OCI-LY3 (cell line): ENCODE measurements around the gene PPP1CB.

Experiments used
- H2AFZ ChIP-seq: fragments of 200-600, 300-600 bp; shearing (Covaris generic); 2 replicates; pipeline ENCODE4 v1.6.0; 2014; ENCODE audit warnings: antibody characterized with exemption, low read depth, low read length
- H3K27ac ChIP-seq: fragments of 200-600, 300-600 bp; sonication (generic); 2 replicates; pipeline ENCODE4 v1.5.1; 2014; ENCODE audit warnings: mild to moderate bottlenecking, low read length, moderate library complexity, mixed read lengths
- H3K27me3 ChIP-seq: fragments of 200-600, 300-600 bp; sonication (generic); 2 replicates; pipeline ENCODE4 v1.6.1; 2014; ENCODE audit warnings: low read depth, low read length, mixed read lengths
- H3K36me3 ChIP-seq: fragments of 200-600, 300-600 bp; sonication (generic); replicated peaks from 2 replicates; pipeline ENCODE3; 2014; ENCODE audit warnings: low read depth, low read length, mixed read lengths
- H3K4me1 ChIP-seq: fragments of 300-600, 200-600 bp; sonication (generic); 2 replicates; pipeline ENCODE4 v1.6.1; 2014; ENCODE audit warnings: low read length, mixed read lengths
- H3K4me2 ChIP-seq: fragments of 200-600, 300-600 bp; sonication (generic); 2 replicates; pipeline ENCODE4 v1.6.1; 2014; ENCODE audit warnings: low read length, mixed read lengths
- H3K4me3 ChIP-seq: fragments of 300-600, 200-600 bp; sonication (generic); 2 replicates; pipeline ENCODE4 v1.5.1; 2014; ENCODE audit warnings: antibody characterized with exemption, mild to moderate bottlenecking, low read length, moderate library complexity
- H3K79me2 ChIP-seq: fragments of 300-600, 200-600 bp; shearing (Covaris generic); 2 replicates; pipeline ENCODE4 v1.6.1; 2014; ENCODE audit warnings: mild to moderate bottlenecking, low read length, mixed read lengths
- H3K9ac ChIP-seq: fragments of 300-600, 200-600 bp; shearing (Covaris generic); 2 replicates; pipeline ENCODE4 v1.6.0; 2014; ENCODE audit warnings: mild to moderate bottlenecking, low read length, moderate library complexity
- H3K9me3 ChIP-seq: fragments of 200-600, 300-600 bp; shearing (Covaris generic); 2 replicates; pipeline ENCODE4 v1.6.1; 2014; ENCODE audit warnings: low read length, mixed read lengths; ENCODE audit not compliant: insufficient read depth
- H4K20me1 ChIP-seq: fragments of 200-600, 300-600 bp; sonication (generic); 2 replicates; pipeline ENCODE4 v1.6.1; 2016; ENCODE audit warnings: low read length, mixed read lengths; ENCODE audit not compliant: insufficient read depth
- CTCF ChIP-seq: fragments of 200-600, 300-600 bp; sonication (generic); IDR thresholded peaks from 2 replicates; pipeline ENCODE4 v1.5.1; 2014; ENCODE audit warnings: antibody characterized with exemption, low read length, low read depth
- EZH2phosphoT487 ChIP-seq: fragments of 200-600 bp; shearing (Covaris generic); IDR thresholded peaks from 2 replicates; pipeline ENCODE4 v1.6.1; 2018; ENCODE audit warnings: antibody characterized with exemption, mixed run types, low read depth

Gene PPP1CB

GRCh38 chr2:28745225-28745624 is 6.4 kb upstream of the PPP1CB start:
- no peaks in the 10 kb centered on the region for H4K20me1 ChIP-seq
- TF ChIP-seq CTCF: no peak
- TF ChIP-seq EZH2phosphoT487: no peak
- H3K4me2 ChIP-seq: no peak overlapping the region

GRCh38 chr2:28745876-28746275 is 5.8 kb upstream of the PPP1CB start:
- Histone ChIP-seq H3K9ac (no peak overlapping the region), H3K79me2 (peaks cover 9% of the 10 kb centered on the region), H2AFZ (no peak overlapping the region), H3K27ac (no peak overlapping the region), H3K4me3 (no peak overlapping the region), H3K4me1 (peaks cover 19% of the 10 kb centered on the region), H3K36me3 (no peaks in the 10 kb centered on the region), H3K27me3 (no peaks in the 10 kb centered on the region; the same call in 1 of the 2 replicates), H3K9me3 (no peaks in the 10 kb centered on the region), H3K4me2 (no peak overlapping the region), H4K20me1 (no peaks in the 10 kb centered on the region)
- TF ChIP-seq CTCF (no peak), EZH2phosphoT487 (no peak)

More at GRCh38 chr2:28745225-28745624, 6.4 kb upstream of the PPP1CB start:
- H3K4me3 ChIP-seq: no peak overlapping the region
- H3K9me3 ChIP-seq: no peaks in the 10 kb centered on the region
- no peak overlapping the region for H3K27ac ChIP-seq
- no peaks in the 10 kb centered on the region; the same call in 1 of the 2 replicates for H3K27me3 ChIP-seq
- H2AFZ ChIP-seq: no peak overlapping the region
- H3K4me1 ChIP-seq: peaks cover 14% of the 10 kb centered on the region
- no peaks in the 10 kb centered on the region for H3K36me3 ChIP-seq
- no peak overlapping the region for H3K9ac ChIP-seq
- peaks cover 3% of the 10 kb centered on the region for H3K79me2 ChIP-seq

- Histone ChIP-seq H2AFZ (no peak overlapping the region), H3K79me2 (peaks cover 15% of the 10 kb centered on the region), H3K4me3 (no peak overlapping the region), H3K9ac (no peak overlapping the region), H3K9me3 (no peaks in the 10 kb centered on the region), H3K4me2 (no peak overlapping the region), H3K36me3 (no peaks in the 10 kb centered on the region), H4K20me1 (no peaks in the 10 kb centered on the region), H3K27ac (no peak overlapping the region), H3K27me3 (no peaks in the 10 kb centered on the region; the same call in 1 of the 2 replicates), H3K4me1 (peaks cover 19% of the 10 kb centered on the region)
- TF ChIP-seq CTCF (no peak), EZH2phosphoT487 (no peak)
These were observed 5.1 kb upstream of the PPP1CB start for GRCh38 chr2:28746429-28747111.

- Histone ChIP-seq H2AFZ (no peak overlapping the region), H3K4me1 (peaks cover 19% of the 10 kb centered on the region), H3K27me3 (no peaks in the 10 kb centered on the region; the same call in 1 of the 2 replicates), H3K4me3 (no peak overlapping the region), H3K36me3 (peaks cover 2% of the 10 kb centered on the region), H3K9me3 (no peaks in the 10 kb centered on the region), H3K27ac (no peak overlapping the region), H4K20me1 (peaks cover 3% of the 10 kb centered on the region; the same call in 1 of the 2 replicates), H3K4me2 (no peak overlapping the region), H3K9ac (no peak overlapping the region), H3K79me2 (peaks cover 27% of the 10 kb centered on the region)
- TF ChIP-seq CTCF: no peak
These were observed 3.9 kb upstream of the PPP1CB start for GRCh38 chr2:28747714-28748113.
